HepG2 (cell line): ENCODE data around the gene SH3BGRL2. TPM values are rescaled to one million over a fixed set of nuclear protein-coding genes. Genes with fewer than 3 reads are reported as not detected.

Experiments
- ARNT2 ChIP-seq: sonication (generic); formaldehyde crosslinking; IDR thresholded peaks from 2 replicates; pipeline ENCODE4 v1.8.0; 2022; ENCODE audit warnings: mild to moderate bottlenecking, low read depth, missing genetic modification reagents, moderate library complexity
- ARNTL ChIP-seq: sonication (generic); formaldehyde crosslinking; IDR thresholded peaks from 2 replicates; pipeline ENCODE4 v1.4.0; 2020; ENCODE audit warnings: mild to moderate bottlenecking, missing genetic modification reagents
- FIP1L1 ChIP-seq: fragments of 200-400 bp; formaldehyde crosslinking; IDR thresholded peaks from 2 replicates; pipeline ENCODE4 v1.6.1; 2018; ENCODE audit warnings: low read depth, mild to moderate bottlenecking, low read length, moderate library complexity, borderline replicate concordance; ENCODE audit not compliant: insufficient read depth
- HNRNPK ChIP-seq: fragments of 200-400 bp; formaldehyde crosslinking; IDR thresholded peaks from 2 replicates; pipeline ENCODE4 v1.6.1; 2018; ENCODE audit warnings: low read length, low read depth, moderate library complexity, mild to moderate bottlenecking; ENCODE audit not compliant: poor library complexity, severe bottlenecking
- IKZF5 ChIP-seq: IDR thresholded peaks from 2 replicates; pipeline ENCODE4 v1.6.1; 2018; ENCODE audit warnings: missing genetic modification reagents, mild to moderate bottlenecking, missing compliant biosample characterization
- MBNL3 ChIP-seq: fragments of 250-450 bp; sonication (Bioruptor Pico); conservative IDR thresholded peaks from 2 replicates; pipeline ENCODE4 v1.8.0; 2022; ENCODE audit warnings: mild to moderate bottlenecking, inconsistent platforms
- NR2F6 ChIP-seq, 2 experiments: IDR thresholded peaks; 2 replicates each; pipeline ENCODE4 v1.6.1; 2016; ENCODE audit warnings: antibody characterized with exemption in 1 of 2, mild to moderate bottlenecking in 1 of 2
- PITX1 ChIP-seq: sonication (generic); formaldehyde crosslinking; IDR thresholded peaks from 2 replicates; pipeline ENCODE4 v1.5.1; 2020; ENCODE audit warnings: mild to moderate bottlenecking, missing genetic modification reagents
- STAG1 ChIP-seq: sonication (generic); formaldehyde crosslinking; IDR thresholded peaks from 2 replicates; pipeline ENCODE4 v1.4.0; 2020; ENCODE audit warnings: missing genetic modification reagents
- YEATS4 ChIP-seq: sonication (generic); formaldehyde crosslinking; IDR thresholded peaks from 2 replicates; pipeline ENCODE4 v1.4.0; 2020; ENCODE audit warnings: missing genetic modification reagents, borderline replicate concordance
- ZNF224 ChIP-seq: sonication (generic); formaldehyde crosslinking; IDR thresholded peaks from 2 replicates; pipeline ENCODE4 v1.5.0; 2020; ENCODE audit warnings: mild to moderate bottlenecking, missing genetic modification reagents
- ZNF317 ChIP-seq: sonication (generic); formaldehyde crosslinking; IDR thresholded peaks from 2 replicates; pipeline ENCODE4 v1.5.0; 2020; ENCODE audit warnings: mild to moderate bottlenecking, missing genetic modification reagents
- ZNF34 ChIP-seq: sonication (generic); formaldehyde crosslinking; IDR thresholded peaks from 2 replicates; pipeline ENCODE4 v1.4.0; 2020; ENCODE audit warnings: mild to moderate bottlenecking, missing genetic modification reagents, borderline replicate concordance
- ZNF510 ChIP-seq: sonication (generic); formaldehyde crosslinking; IDR thresholded peaks from 2 replicates; pipeline ENCODE4 v1.4.0; 2020; ENCODE audit warnings: low read depth, mild to moderate bottlenecking, missing genetic modification reagents
- ZNF710 ChIP-seq: sonication (generic); formaldehyde crosslinking; IDR thresholded peaks from 2 replicates; pipeline ENCODE4 v1.5.0; 2020; ENCODE audit warnings: mild to moderate bottlenecking, missing genetic modification reagents, borderline replicate concordance
- ZNF737 ChIP-seq: sonication (generic); formaldehyde crosslinking; IDR thresholded peaks from 2 replicates; pipeline ENCODE4 v1.5.0; 2020; ENCODE audit warnings: missing genetic modification reagents, mild to moderate bottlenecking, borderline replicate concordance
- ZNF788 ChIP-seq: sonication (generic); formaldehyde crosslinking; IDR thresholded peaks from 2 replicates; pipeline ENCODE4 v1.5.0; 2020; ENCODE audit warnings: mild to moderate bottlenecking, missing genetic modification reagents, borderline replicate concordance
- ZNF850 ChIP-seq: sonication (generic); formaldehyde crosslinking; conservative IDR thresholded peaks from 2 replicates; pipeline ENCODE4 v1.9.0; 2021; ENCODE audit warnings: mild to moderate bottlenecking, missing genetic modification reagents
- polyA plus RNA-seq, 8 experiments: library from polyadenylated mRNA; depleted of rRNA in 3 of 8; stranded (reverse) in 7 of 8; unstranded in 1 of 8; fragments of >200 nt; fragmentation: Illumina TruSeq in 4 of 8; extraction: Trizol in 4 of 8; gene quantifications; 2 replicates each; pipeline versions ENCODE4 v1.2.1 to v1.2.3, GENCODE V29; 2011 to 2016; ENCODE audit warnings: low read depth in 4 of 8, missing spikeins in 1 of 8, mixed read lengths in 1 of 8; ENCODE audit not compliant: insufficient read depth in 1 of 8
- total RNA-seq, 5 experiments: library from RNA; depleted of rRNA; stranded (reverse); fragments of >200 nt; fragmentation: Illumina TruSeq; extraction: Trizol; gene quantifications; 2 replicates each; pipeline ENCODE4 v1.2.3, GENCODE V29; 2016; ENCODE audit warnings: low read depth in 1 of 5
- TF ChIP-seq, protein P1 (sequence below): sonication (generic); formaldehyde crosslinking; IDR thresholded peaks from 2 replicates; pipeline ENCODE4 v1.5.1; 2020; ENCODE audit warnings: mild to moderate bottlenecking, missing genetic modification reagents, moderate library complexity
- TF ChIP-seq, protein P2 (sequence below): sonication (generic); formaldehyde crosslinking; IDR thresholded peaks from 2 replicates; pipeline ENCODE4; 2020; ENCODE audit warnings: missing genetic modification reagents, mild to moderate bottlenecking, borderline replicate concordance

The SH3BGRL2 gene
- total and polyA plus RNA-seq, 2 of the 13 experiments (the other 11 are each of a cell fraction or from before 2014, with no cell fraction given) = 10.9 to 28.8 TPM

- TF ChIP-seq ZNF510 (CRISPR knock-in tag) (peak; percentile 50; the same call in 1 of the 2 replicates), ARNTL (CRISPR knock-in tag) (no peak), FIP1L1 (no peak), ARNT2 (CRISPR knock-in tag) (peak; percentile 75; the same call in 1 of the 2 replicates), MBNL3 (CRISPR knock-in tag) (no peak), IKZF5 (CRISPR knock-in tag) (no peak; the same call in 1 of the 2 replicates), ZNF788 (CRISPR knock-in tag) (peak; percentile 31; the same call in 1 of the 2 replicates), ZNF710 (CRISPR knock-in tag) (no peak), YEATS4 (CRISPR knock-in tag) (peak; percentile 72; the same call in 1 of the 2 replicates), HNRNPK (peak; percentile 9), ZNF850 (no peak; the same call in 1 of the 2 replicates), PITX1 (CRISPR knock-in tag) (peak; percentile 44; the same call in 1 of the 2 replicates), ZNF34 (CRISPR knock-in tag) (0 out of 2 replicates have a peak, but pooled peaks have one; percentile 38), ZNF224 (peak; percentile 93; the same call in 1 of the 2 replicates), STAG1 (no peak; the same call in none of the 2 replicates), NR2F6 (IDR thresholded peaks at IDR 0.05) (no peak; the same call in 1 of the 2 replicates), NR2F6 (CRISPR knock-in tag; IDR thresholded peaks at IDR 0.05) (no peak), ZNF317 (CRISPR knock-in tag) (peak; percentile 26; the same call in 1 of the 2 replicates), ZNF737 (CRISPR knock-in tag) (no peak)
- TF ChIP-seq, protein P1, sequence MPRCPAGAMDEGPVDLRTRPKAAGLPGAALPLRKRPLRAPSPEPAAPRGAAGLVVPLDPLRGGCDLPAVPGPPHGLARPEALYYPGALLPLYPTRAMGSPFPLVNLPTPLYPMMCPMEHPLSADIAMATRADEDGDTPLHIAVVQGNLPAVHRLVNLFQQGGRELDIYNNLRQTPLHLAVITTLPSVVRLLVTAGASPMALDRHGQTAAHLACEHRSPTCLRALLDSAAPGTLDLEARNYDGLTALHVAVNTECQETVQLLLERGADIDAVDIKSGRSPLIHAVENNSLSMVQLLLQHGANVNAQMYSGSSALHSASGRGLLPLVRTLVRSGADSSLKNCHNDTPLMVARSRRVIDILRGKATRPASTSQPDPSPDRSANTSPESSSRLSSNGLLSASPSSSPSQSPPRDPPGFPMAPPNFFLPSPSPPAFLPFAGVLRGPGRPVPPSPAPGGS (CRISPR knock-in tag) = peak; percentile 39; the same call in 1 of the 2 replicates
- TF ChIP-seq, protein P2, sequence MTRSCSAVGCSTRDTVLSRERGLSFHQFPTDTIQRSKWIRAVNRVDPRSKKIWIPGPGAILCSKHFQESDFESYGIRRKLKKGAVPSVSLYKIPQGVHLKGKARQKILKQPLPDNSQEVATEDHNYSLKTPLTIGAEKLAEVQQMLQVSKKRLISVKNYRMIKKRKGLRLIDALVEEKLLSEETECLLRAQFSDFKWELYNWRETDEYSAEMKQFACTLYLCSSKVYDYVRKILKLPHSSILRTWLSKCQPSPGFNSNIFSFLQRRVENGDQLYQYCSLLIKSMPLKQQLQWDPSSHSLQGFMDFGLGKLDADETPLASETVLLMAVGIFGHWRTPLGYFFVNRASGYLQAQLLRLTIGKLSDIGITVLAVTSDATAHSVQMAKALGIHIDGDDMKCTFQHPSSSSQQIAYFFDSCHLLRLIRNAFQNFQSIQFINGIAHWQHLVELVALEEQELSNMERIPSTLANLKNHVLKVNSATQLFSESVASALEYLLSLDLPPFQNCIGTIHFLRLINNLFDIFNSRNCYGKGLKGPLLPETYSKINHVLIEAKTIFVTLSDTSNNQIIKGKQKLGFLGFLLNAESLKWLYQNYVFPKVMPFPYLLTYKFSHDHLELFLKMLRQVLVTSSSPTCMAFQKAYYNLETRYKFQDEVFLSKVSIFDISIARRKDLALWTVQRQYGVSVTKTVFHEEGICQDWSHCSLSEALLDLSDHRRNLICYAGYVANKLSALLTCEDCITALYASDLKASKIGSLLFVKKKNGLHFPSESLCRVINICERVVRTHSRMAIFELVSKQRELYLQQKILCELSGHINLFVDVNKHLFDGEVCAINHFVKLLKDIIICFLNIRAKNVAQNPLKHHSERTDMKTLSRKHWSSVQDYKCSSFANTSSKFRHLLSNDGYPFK (CRISPR knock-in tag) = peak; percentile 62; the same call in 1 of the 2 replicates
Observed at GRCh38 chr6:79630883-79631692, at the start of gene SH3BGRL2 (continued).
